DND-41 (cell line): ENCODE measurements around the gene ZNHIT6.

ENCODE experiments used
- EZH2 ChIP-seq: IDR thresholded peaks from 3 replicates; pipeline ENCODE4 v1.6.1; 2012; ENCODE audit warnings: borderline replicate concordance, low read depth, mild to moderate bottlenecking, moderate library complexity, low read length, inconsistent platforms; ENCODE audit not compliant: severe bottlenecking
- TF ChIP-seq, protein P1 (sequence below): IDR thresholded peaks from 2 replicates; pipeline ENCODE4 v1.5.1; 2012; ENCODE audit warnings: borderline replicate concordance, low read length, moderate library complexity, mild to moderate bottlenecking; ENCODE audit not compliant: poor library complexity, severe bottlenecking; ENCODE audit errors: extremely low read depth

DNA sequence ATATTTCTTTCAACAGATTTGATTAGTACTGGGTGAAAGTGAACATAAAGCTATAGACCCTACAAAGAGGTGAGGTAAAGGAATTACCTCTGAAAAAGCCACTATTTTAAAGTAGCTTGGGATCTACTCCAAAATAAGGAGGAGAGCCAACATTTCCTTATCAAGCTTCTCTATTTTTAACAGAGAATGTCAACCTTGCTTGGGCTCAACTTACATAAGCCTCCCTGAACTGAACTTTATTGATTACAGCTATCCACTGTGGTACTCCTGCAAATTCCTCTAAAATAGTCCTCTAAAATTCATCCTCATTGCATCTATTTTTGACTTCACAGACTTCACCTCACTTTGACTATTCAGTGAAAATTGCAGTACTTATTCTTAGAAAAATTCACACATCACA, 10.3 kb downstream of the ZNHIT6 start:
- TF ChIP-seq, protein P1, sequence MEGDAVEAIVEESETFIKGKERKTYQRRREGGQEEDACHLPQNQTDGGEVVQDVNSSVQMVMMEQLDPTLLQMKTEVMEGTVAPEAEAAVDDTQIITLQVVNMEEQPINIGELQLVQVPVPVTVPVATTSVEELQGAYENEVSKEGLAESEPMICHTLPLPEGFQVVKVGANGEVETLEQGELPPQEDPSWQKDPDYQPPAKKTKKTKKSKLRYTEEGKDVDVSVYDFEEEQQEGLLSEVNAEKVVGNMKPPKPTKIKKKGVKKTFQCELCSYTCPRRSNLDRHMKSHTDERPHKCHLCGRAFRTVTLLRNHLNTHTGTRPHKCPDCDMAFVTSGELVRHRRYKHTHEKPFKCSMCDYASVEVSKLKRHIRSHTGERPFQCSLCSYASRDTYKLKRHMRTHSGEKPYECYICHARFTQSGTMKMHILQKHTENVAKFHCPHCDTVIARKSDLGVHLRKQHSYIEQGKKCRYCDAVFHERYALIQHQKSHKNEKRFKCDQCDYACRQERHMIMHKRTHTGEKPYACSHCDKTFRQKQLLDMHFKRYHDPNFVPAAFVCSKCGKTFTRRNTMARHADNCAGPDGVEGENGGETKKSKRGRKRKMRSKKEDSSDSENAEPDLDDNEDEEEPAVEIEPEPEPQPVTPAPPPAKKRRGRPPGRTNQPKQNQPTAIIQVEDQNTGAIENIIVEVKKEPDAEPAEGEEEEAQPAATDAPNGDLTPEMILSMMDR: no peak
- no peak for TF ChIP-seq EZH2
